ENCODE results near the gene ONECUT2. TPM values are rescaled to one million over a fixed set of nuclear protein-coding genes. Genes with fewer than 3 reads are reported as not detected.
"Not testable (repeated sequence)": the region's sequence is repeated elsewhere in the genome, so short reads cannot be mapped to it uniquely, and the experiment has no call there.

The ONECUT2 gene
- total RNA-seq, 1 donor from 2014 or later = 0.32 TPM

- no peak for DNase-seq (ENCODE audit: low spot score)
Measured at GRCh38 chr18:57445488-57446319, 10.5 kb downstream of the ONECUT2 start.

GRCh38 chr18:57446322-57446721 lies 11.1 kb downstream of the ONECUT2 start:
- DNase-seq (ENCODE audit: low spot score) = no peak

- no peak for DNase-seq (ENCODE audit: low spot score)
Measured at GRCh38 chr18:57447154-57447621, 12.0 kb downstream of the ONECUT2 start.

GRCh38 chr18:57455576-57456129 lies 20.5 kb downstream of the ONECUT2 start:
- DNase-seq (ENCODE audit: low spot score) = no peak

- no peak for DNase-seq (ENCODE audit: low spot score)
Measured at GRCh38 chr18:57461652-57462269, 26.6 kb downstream of the ONECUT2 start.

- no peak for DNase-seq (ENCODE audit: low spot score)
Measured at GRCh38 chr18:57466307-57466706, 31.1 kb downstream of the ONECUT2 start.

- no peak for DNase-seq (ENCODE audit: low spot score)
Measured at GRCh38 chr18:57466745-57467409, 31.7 kb downstream of the ONECUT2 start.

GRCh38 chr18:57469884-57470283 lies 34.7 kb downstream of the ONECUT2 start:
- DNase-seq (ENCODE audit: low spot score) = no peak

- DNase-seq (ENCODE audit: low spot score) = no peak
Measured at GRCh38 chr18:57475408-57475807, 40.2 kb downstream of the ONECUT2 start.

GRCh38 chr18:57475903-57476302 lies 40.7 kb downstream of the ONECUT2 start:
- DNase-seq (ENCODE audit: low spot score) = no peak

GRCh38 chr18:57480733-57481132 lies 45.6 kb downstream of the ONECUT2 start:
- DNase-seq (ENCODE audit: low spot score) = no peak

- DNase-seq (ENCODE audit: low spot score) = no peak
Measured at GRCh38 chr18:57497372-57498294, 62.5 kb downstream of the ONECUT2 start.

GRCh38 chr18:57498682-57499256 lies 63.6 kb downstream of the ONECUT2 start:
- no peak for DNase-seq (ENCODE audit: low spot score)

GRCh38 chr18:57502624-57503023 lies 67.5 kb downstream of the ONECUT2 start:
- DNase-seq (ENCODE audit: low spot score) = no peak

- DNase-seq (ENCODE audit: low spot score) = no peak
Measured at GRCh38 chr18:57505231-57505630, 70.1 kb downstream of the ONECUT2 start.

- no peak for DNase-seq (ENCODE audit: low spot score)
Measured at GRCh38 chr18:57516056-57516455, 80.9 kb downstream of the ONECUT2 start.

- DNase-seq (ENCODE audit: low spot score) = no peak
Measured at GRCh38 chr18:57518533-57518932, 83.4 kb downstream of the ONECUT2 start.

GRCh38 chr18:57519668-57520424 lies 84.7 kb downstream of the ONECUT2 start:
- no peak for DNase-seq (ENCODE audit: low spot score)

GRCh38 chr18:57522348-57522747 lies 87.2 kb downstream of the ONECUT2 start:
- not testable (repeated sequence) for DNase-seq (ENCODE audit: low spot score)

Measured in mesenteric fat pad (tissue), 1 donor.